A673 (cell line): ENCODE results near the gene ACSS1. TPM values are rescaled to one million over a fixed set of nuclear protein-coding genes. Genes with fewer than 3 reads are reported as not detected.

Source experiments
- BruUV-seq: library from RNA; stranded (reverse); fragments of 400-500 nt; replicated peaks from 2 replicates; lab custom pipeline; 2021; lab: Mats Ljungman, UMichigan
- CTCF ChIA-PET: fragments of 300-600 bp; sonication (Branson Sonifier 250); formaldehyde crosslinking; loops from one replicate; lab custom pipeline; 2022; ENCODE audit warnings: antibody characterized with exemption; lab: Charles Lee
- POLR2A ChIA-PET: fragments of 300-600 bp; sonication (Branson Sonifier 250); formaldehyde crosslinking; loops from one replicate; lab custom pipeline; 2022; ENCODE audit warnings: antibody characterized with exemption; ENCODE audit not compliant: low non-redundant PET; lab: Charles Lee
- DNase-seq: peaks from one replicate; pipeline ENCODE4 v3.0.0-alpha.2; 2015; ENCODE audit warnings: low spot score
- H3K27ac ChIP-seq: fragments of 200-600 bp; sonication (generic); 2 replicates; pipeline ENCODE4 v1.5.1; 2016; ENCODE audit warnings: mixed run types, low read depth, mild to moderate bottlenecking, mixed read lengths, antibody characterized with exemption, low read length; ENCODE audit not compliant: poor library complexity, severe bottlenecking
- H3K27me3 ChIP-seq: fragments of 200-600 bp; sonication (generic); replicated peaks from 2 replicates; pipeline ENCODE4 v1.6.1; 2017; ENCODE audit warnings: mixed run types, low read depth, mild to moderate bottlenecking, mixed read lengths, antibody characterized with exemption, low read length; ENCODE audit not compliant: insufficient read depth, poor library complexity
- H3K36me3 ChIP-seq: fragments of 200-600 bp; sonication (generic); 2 replicates; pipeline ENCODE4 v1.6.1; 2016; ENCODE audit warnings: mixed run types, mild to moderate bottlenecking, mixed read lengths, antibody characterized with exemption, low read length; ENCODE audit not compliant: insufficient read depth, poor library complexity, severe bottlenecking
- H3K4me1 ChIP-seq: fragments of 200-600 bp; sonication (generic); 2 replicates; pipeline ENCODE4 v1.6.1; 2017; ENCODE audit warnings: mixed run types, mild to moderate bottlenecking, mixed read lengths, antibody characterized with exemption, low read length; ENCODE audit not compliant: insufficient read depth, poor library complexity, severe bottlenecking
- H3K4me3 ChIP-seq: fragments of 200-600 bp; sonication (generic); 2 replicates; pipeline ENCODE4 v1.5.1; 2016; ENCODE audit warnings: low read depth, mixed run types, mild to moderate bottlenecking, mixed read lengths, low read length; ENCODE audit not compliant: poor library complexity, severe bottlenecking
- H3K9me3 ChIP-seq: fragments of 200-600 bp; sonication (generic); 2 replicates; pipeline ENCODE4 v1.6.1; 2016; ENCODE audit warnings: mixed run types, low read depth, mild to moderate bottlenecking, mixed read lengths, antibody characterized with exemption, low read length; ENCODE audit not compliant: poor library complexity, severe bottlenecking
- CTCF ChIP-seq: fragments of 300-800, 200-600 bp; sonication (generic); conservative IDR thresholded peaks from 2 replicates; pipeline ENCODE4 v1.5.1; 2017; ENCODE audit warnings: low read depth, mild to moderate bottlenecking, antibody characterized with exemption, low read length, moderate library complexity, mixed read lengths
- EZH2 ChIP-seq: fragments of 200-600 bp; sonication (generic); IDR thresholded peaks from 2 replicates; pipeline ENCODE4 v1.6.1; 2017; ENCODE audit warnings: borderline replicate concordance, low read depth, mild to moderate bottlenecking, mixed read lengths, antibody characterized with exemption, low read length; ENCODE audit not compliant: poor library complexity, severe bottlenecking
- intact Hi-C: fragments of 100-400 bp; cut with micrococcal nuclease; formaldehyde crosslinking; loops from one replicate; pipeline ENCODE4 v1.10.0; 2022; ENCODE audit not compliant: unreplicated experiment
- total RNA-seq: library from RNA; stranded (reverse); gene quantifications from 2 replicates; pipeline ENCODE4 v1.2.3, GENCODE V29; 2021

ACSS1 gene
- total RNA-seq, 1 experiment from 2014 or later: 3.9 TPM

DNA sequence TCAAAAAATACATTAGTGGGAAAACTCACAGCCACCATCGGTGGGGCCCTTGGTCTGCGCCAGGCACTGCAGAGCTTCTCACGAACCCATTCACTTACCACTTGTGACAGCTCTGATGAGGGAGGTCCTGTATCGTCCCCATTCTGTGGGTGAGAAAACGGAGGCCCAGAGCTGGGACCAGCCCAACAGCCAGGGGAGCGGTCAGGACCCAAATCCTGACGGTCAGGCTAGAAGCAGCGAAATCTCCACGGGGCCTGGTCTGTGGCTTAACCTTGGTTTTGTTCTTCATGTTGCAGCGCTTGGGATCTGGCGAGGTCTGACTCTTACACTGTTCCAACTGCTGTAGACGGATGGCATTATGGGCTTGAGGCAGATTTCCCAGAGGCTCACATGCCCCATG, 31.7 kb upstream of the ACSS1 start:
- Histone ChIP-seq H3K27me3 (peaks cover 90% of the 10 kb centered on the region), H3K4me1 (no peaks in the 10 kb centered on the region), H3K4me3 (no peak overlapping the region), H3K9me3 (no peaks in the 10 kb centered on the region), H3K36me3 (no peaks in the 10 kb centered on the region), H3K27ac (no peak overlapping the region)
- POLR2A ChIA-PET: no interaction called here
- BruUV-seq: no TSS peak
- TF ChIP-seq EZH2 (no peak), CTCF (no peak)
- CTCF ChIA-PET: no interaction called here
- intact Hi-C loops: loop anchor here (5.0 to 10.0 kb wide), 2 partner anchors 33 to 65 kb away; no protein-coding TSS in a partner anchor
- no peak for DNase-seq

DNA sequence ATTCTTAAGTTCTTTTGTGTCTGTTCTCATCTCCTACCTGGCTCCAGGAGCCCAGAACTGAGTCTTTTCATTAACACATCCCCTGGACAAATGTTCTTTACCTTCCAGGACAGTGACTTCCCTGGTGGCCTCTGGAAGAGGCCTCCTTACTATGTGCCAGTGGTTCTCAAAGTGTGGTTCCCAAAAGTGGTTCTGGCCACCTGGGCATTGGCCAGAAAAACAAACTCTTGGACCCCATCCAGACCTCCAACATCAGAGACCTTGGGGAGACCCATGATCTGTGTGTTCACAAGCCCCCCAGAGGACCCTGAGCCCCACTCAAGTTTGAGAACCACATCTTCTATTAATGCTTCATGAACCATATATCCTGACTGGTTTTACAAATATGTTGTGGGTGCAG, 31.2 kb upstream of the ACSS1 start:
- Histone ChIP-seq H3K4me3 (no peak overlapping the region), H3K9me3 (no peaks in the 10 kb centered on the region), H3K36me3 (no peaks in the 10 kb centered on the region), H3K4me1 (no peaks in the 10 kb centered on the region), H3K27me3 (peaks cover 95% of the 10 kb centered on the region), H3K27ac (no peak overlapping the region)
- no peak for DNase-seq
- BruUV-seq: no TSS peak
- CTCF ChIA-PET: no interaction called here
- intact Hi-C loops: loop anchor here (5.0 to 10.0 kb wide), 2 partner anchors 33 to 66 kb away; no protein-coding TSS in a partner anchor
- POLR2A ChIA-PET: no interaction called here
- TF ChIP-seq EZH2: no peak

DNA sequence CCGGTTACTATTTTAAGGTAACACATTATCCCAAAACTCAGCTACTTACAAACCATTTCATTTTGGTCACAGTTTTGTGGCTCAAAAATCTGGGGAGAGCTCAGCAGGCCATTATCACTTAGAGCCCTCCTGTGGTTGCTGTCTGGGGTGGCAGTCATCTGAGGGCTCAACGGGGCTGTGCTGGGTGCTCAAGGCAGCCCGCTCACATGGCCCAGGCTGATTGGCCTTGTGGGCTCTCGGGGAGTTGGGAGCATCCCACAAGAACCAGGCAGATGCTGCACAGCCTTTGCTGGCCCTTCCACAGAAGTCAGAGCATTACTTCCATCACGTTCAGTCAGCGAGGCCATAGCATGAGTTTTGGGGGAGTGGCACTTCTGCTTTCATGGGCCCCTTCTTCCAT, 30.3 kb upstream of the ACSS1 start:
- intact Hi-C loops: loop anchor here (5.0 to 10.0 kb wide), 2 partner anchors 34 to 67 kb away; no protein-coding TSS in a partner anchor
- no peaks in the 10 kb centered on the region for H3K36me3 ChIP-seq
- no peaks in the 10 kb centered on the region for H3K9me3 ChIP-seq
- H3K4me3 ChIP-seq: no peak overlapping the region
- H3K27me3 ChIP-seq: peaks cover 95% of the 10 kb centered on the region
- no peak for DNase-seq
- POLR2A ChIA-PET: no interaction called here
- no peaks in the 10 kb centered on the region for H3K4me1 ChIP-seq
- no TSS peak for BruUV-seq
- no peak overlapping the region for H3K27ac ChIP-seq
- TF ChIP-seq CTCF: no peak
- TF ChIP-seq EZH2: no peak
- CTCF ChIA-PET: no interaction called here

DNA sequence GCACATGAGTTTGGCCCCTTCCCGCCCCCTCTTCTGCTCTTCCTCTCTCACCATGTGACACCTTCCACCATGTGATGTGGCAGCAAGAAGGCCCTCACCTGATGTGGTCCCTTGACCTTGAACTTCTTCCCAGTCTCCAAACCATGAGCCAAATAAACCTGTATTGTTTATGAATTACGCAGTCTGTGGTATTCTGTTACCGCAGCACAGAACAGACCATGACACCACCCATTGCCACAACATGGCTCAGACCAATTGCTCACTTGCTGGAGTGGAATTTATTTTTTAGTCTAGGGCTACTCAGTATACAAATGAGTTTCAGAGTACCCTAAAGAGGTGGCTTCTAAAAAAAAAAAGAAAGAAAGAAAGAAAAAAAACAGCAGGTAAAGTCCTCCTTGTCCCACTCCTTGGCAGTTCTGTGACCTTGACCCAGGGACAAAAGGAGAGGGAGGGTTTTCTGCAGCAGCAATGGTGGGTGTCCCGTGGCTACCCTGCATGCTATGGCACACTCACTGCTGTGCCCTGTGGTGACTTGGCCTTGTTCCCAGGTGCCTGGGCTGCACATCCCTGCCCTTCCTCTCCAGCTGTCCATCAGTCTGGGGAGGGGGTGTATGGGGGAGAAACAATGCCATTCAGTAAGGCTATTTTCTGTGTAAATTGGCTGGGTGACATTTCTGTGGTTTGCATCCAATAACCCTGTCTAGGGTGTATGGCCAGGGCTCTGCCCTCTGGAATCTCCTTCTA, 29.4 kb upstream of the ACSS1 start:
- ChIA-PET POLR2A (no interaction called here), CTCF (no interaction called here)
- no peak for DNase-seq
- intact Hi-C loops: loop anchor here (5.0 to 10.0 kb wide), 2 partner anchors 35 to 67 kb away; no protein-coding TSS in a partner anchor
- Histone ChIP-seq H3K36me3 (no peaks in the 10 kb centered on the region), H3K4me1 (no peaks in the 10 kb centered on the region), H3K27ac (no peak overlapping the region), H3K27me3 (peaks cover 95% of the 10 kb centered on the region), H3K4me3 (no peak overlapping the region), H3K9me3 (no peaks in the 10 kb centered on the region)
- no peak for TF ChIP-seq CTCF
- no peak for TF ChIP-seq EZH2
- BruUV-seq: no TSS peak
